ENCODE results near the gene FLNB. TPM values are rescaled to one million over a fixed set of nuclear protein-coding genes. Genes with fewer than 3 reads are reported as not detected.

Gene FLNB
- total RNA-seq, 1 experiment from 2014 or later: 127 TPM

- TF ChIP-seq ZNF121 (CRISPR knock-in tag; IDR thresholded peaks at IDR 0.05) (no peak), FOXK1 (CRISPR knock-in tag; IDR thresholded peaks at IDR 0.05) (no peak), ZNF317 (CRISPR knock-in tag; IDR thresholded peaks at IDR 0.05; ENCODE audit: borderline replicate concordance, low read depth) (no peak), ZSCAN18 (CRISPR knock-in tag; IDR thresholded peaks at IDR 0.05) (no peak), ZNF138 (CRISPR knock-in tag; conservative IDR thresholded peaks at IDR 0.05) (no peak), ZMAT4 (CRISPR knock-in tag; IDR thresholded peaks at IDR 0.05) (no peak), ATF6 (CRISPR knock-in tag; IDR thresholded peaks at IDR 0.05) (no peak), NR2C2 (CRISPR knock-in tag; IDR thresholded peaks at IDR 0.05) (no peak), SOX15 (CRISPR knock-in tag; IDR thresholded peaks at IDR 0.05) (no peak), NFE2L1 (CRISPR knock-in tag; IDR thresholded peaks at IDR 0.05) (no peak), MXD4 (CRISPR knock-in tag; IDR thresholded peaks at IDR 0.05; ENCODE audit: borderline replicate concordance) (no peak), PREB (CRISPR knock-in tag; IDR thresholded peaks at IDR 0.05; ENCODE audit: borderline replicate concordance) (no peak)
Measured at GRCh38 chr3:58027704-58028317, 19.6 kb downstream of the FLNB start (continued).

- TF ChIP-seq FOXK1 (CRISPR knock-in tag; IDR thresholded peaks at IDR 0.05): no peak
- TF ChIP-seq TP53 (CRISPR knock-in tag; IDR thresholded peaks at IDR 0.05): no peak
- TF ChIP-seq SP1 (CRISPR knock-in tag; conservative IDR thresholded peaks at IDR 0.05): no peak
- no peak for TF ChIP-seq ZNF232 (CRISPR knock-in tag; IDR thresholded peaks at IDR 0.05)
- no peak for TF ChIP-seq OVOL2 (CRISPR knock-in tag; IDR thresholded peaks at IDR 0.05; ENCODE audit: borderline replicate concordance)
- DNase-seq (ENCODE audit: low spot score) (no peak), ATAC-seq (no peak)
- Mint-ChIP-seq H3K27ac (peak overlapping the region; percentile 69), H3K9me3 (no peaks in the 10 kb centered on the region), H3K4me3 (no peak overlapping the region), H3K27me3 (ENCODE audit: low read depth) (no peaks in the 10 kb centered on the region), H3K4me1 (peaks cover 65% of the 10 kb centered on the region), H3K36me3 (no peaks in the 10 kb centered on the region)
- ChIA-PET CTCF (interaction anchor here (1.5 to 2.6 kb wide), 3 partner anchors 10 to 13 kb away, joined by 4 to 7 read pairs (median 7); no protein-coding TSS in a partner anchor), POLR2A (no interaction called here)
Measured at GRCh38 chr3:58028902-58029301, 20.7 kb downstream of the FLNB start.

- Mint-ChIP-seq H3K27ac (peak overlapping the region; percentile 73), H3K36me3 (no peaks in the 10 kb centered on the region), H3K4me1 (peaks cover 67% of the 10 kb centered on the region), H3K27me3 (ENCODE audit: low read depth) (no peaks in the 10 kb centered on the region), H3K9me3 (no peaks in the 10 kb centered on the region), H3K4me3 (no peak overlapping the region)
- DNase-seq (ENCODE audit: low spot score) (no peak), ATAC-seq (peak; percentile 36)
- ChIA-PET CTCF (interaction anchor here (0.7 to 2.6 kb wide), 4 partner anchors 9 to 276 kb away, joined by 3 to 7 read pairs (median 6); partner anchors contain the start of genes HTD2 and RPP14), POLR2A (interaction anchor here (1.0 kb wide), 1 partner anchor 9 kb away, joined by 3 read pairs; no protein-coding TSS in a partner anchor)
- TF ChIP-seq CDX4 (CRISPR knock-in tag; IDR thresholded peaks at IDR 0.05; ENCODE audit: borderline replicate concordance): no peak
- TF ChIP-seq ELF4 (CRISPR knock-in tag; IDR thresholded peaks at IDR 0.05; ENCODE audit: low read depth): no peak
- no peak for TF ChIP-seq IRF2 (CRISPR knock-in tag; IDR thresholded peaks at IDR 0.05; ENCODE audit: borderline replicate concordance, low read depth)
Measured at GRCh38 chr3:58029842-58030584, 21.8 kb downstream of the FLNB start.
